Muscle layer of colon (tissue), 2 donors: Measurements from ENCODE around the gene ASB9.

Source experiments
- H3K27ac ChIP-seq: one replicate; pipeline ENCODE4 v1.7.0; 2013; ENCODE audit warnings: low read depth, mild to moderate bottlenecking, low read length, moderate library complexity
- H3K27me3 ChIP-seq, 2 donors: one replicate each; pipeline ENCODE4 v1.7.0; 2013; ENCODE audit warnings: low read length in 2 of 2, mild to moderate bottlenecking in 2 of 2; ENCODE audit not compliant: insufficient read depth in 2 of 2, control insufficient read depth in 1 of 2
- H3K36me3 ChIP-seq: one replicate; pipeline ENCODE4 v1.7.0; 2013; ENCODE audit warnings: mild to moderate bottlenecking, low read length; ENCODE audit not compliant: insufficient read depth
- H3K4me1 ChIP-seq: one replicate; pipeline ENCODE4 v1.7.0; 2013; ENCODE audit warnings: mild to moderate bottlenecking, low read length; ENCODE audit not compliant: insufficient read depth
- H3K4me3 ChIP-seq, 2 donors: one replicate each; pipeline ENCODE4 v1.7.0; 2013; ENCODE audit warnings: low read length in 2 of 2, low read depth in 1 of 2, mild to moderate bottlenecking in 1 of 2, moderate library complexity in 1 of 2
- H3K9ac ChIP-seq: one replicate; pipeline ENCODE4 v1.7.0; 2013; ENCODE audit warnings: low read length
- H3K9me3 ChIP-seq: one replicate; pipeline ENCODE4 v1.7.0; 2013; ENCODE audit warnings: mild to moderate bottlenecking, low read length
- donor health status: abdominal sarcoma.
- donor health status: Adenocarcinoma of cecum.

The ASB9 gene

GRCh38 chrX:15240414-15240813 lies 29.5 kb downstream of the ASB9 start:
- Histone ChIP-seq H3K4me1 (no peaks in the 10 kb centered on the region), H3K4me3 (no peak overlapping the region), H3K27me3 (peaks cover 0 to 11% of the 10 kb centered on the region in 2 donors), H3K9me3 (no peaks in the 10 kb centered on the region), H3K36me3 (no peaks in the 10 kb centered on the region), H3K27ac (no peak overlapping the region), H3K9ac (no peak overlapping the region)

- H3K36me3 ChIP-seq: no peaks in the 10 kb centered on the region
- no peak overlapping the region for H3K27ac ChIP-seq
- no peaks in the 10 kb centered on the region for H3K9me3 ChIP-seq
- H3K4me1 ChIP-seq: no peaks in the 10 kb centered on the region
- H3K27me3 ChIP-seq: peaks cover 5 to 11% of the 10 kb centered on the region in 2 donors
- no peak overlapping the region for H3K9ac ChIP-seq
- H3K4me3 ChIP-seq: no peak overlapping the region
These were observed 33.7 kb downstream of the ASB9 start for GRCh38 chrX:15236146-15236545.

GRCh38 chrX:15235001-15235400 lies 34.9 kb downstream of the ASB9 start:
- Histone ChIP-seq H3K27ac (no peak overlapping the region), H3K4me3 (no peak overlapping the region), H3K36me3 (no peaks in the 10 kb centered on the region), H3K9ac (no peak overlapping the region), H3K27me3 (peaks cover 5 to 11% of the 10 kb centered on the region in 2 donors), H3K9me3 (no peaks in the 10 kb centered on the region), H3K4me1 (no peaks in the 10 kb centered on the region)

GRCh38 chrX:15233416-15234015 lies 36.4 kb downstream of the ASB9 start:
- no peak overlapping the region for H3K4me3 ChIP-seq
- H3K9me3 ChIP-seq: no peaks in the 10 kb centered on the region
- no peak overlapping the region for H3K27ac ChIP-seq
- H3K36me3 ChIP-seq: no peaks in the 10 kb centered on the region
- H3K9ac ChIP-seq: no peak overlapping the region
- H3K4me1 ChIP-seq: no peaks in the 10 kb centered on the region
- H3K27me3 ChIP-seq: peaks cover 5 to 11% of the 10 kb centered on the region in 2 donors

GRCh38 chrX:15224747-15225146 lies 45.1 kb downstream of the ASB9 start:
- H3K27me3 ChIP-seq: no peaks in the 10 kb centered on the region
- H3K36me3 ChIP-seq: no peaks in the 10 kb centered on the region
- H3K9me3 ChIP-seq: no peaks in the 10 kb centered on the region
- no peak overlapping the region for H3K27ac ChIP-seq
- H3K4me3 ChIP-seq: no peak overlapping the region
- H3K4me1 ChIP-seq: no peaks in the 10 kb centered on the region
- no peak overlapping the region for H3K9ac ChIP-seq

GRCh38 chrX:15221321-15221720 lies 48.6 kb downstream of the ASB9 start:
- Histone ChIP-seq H3K36me3 (no peaks in the 10 kb centered on the region), H3K4me3 (no peak overlapping the region), H3K27me3 (no peaks in the 10 kb centered on the region), H3K9ac (no peak overlapping the region), H3K4me1 (no peaks in the 10 kb centered on the region), H3K27ac (no peak overlapping the region), H3K9me3 (no peaks in the 10 kb centered on the region)

- H3K27me3 ChIP-seq: no peaks in the 10 kb centered on the region
- H3K27ac ChIP-seq: no peak overlapping the region
- no peak overlapping the region for H3K4me3 ChIP-seq
- H3K9me3 ChIP-seq: no peaks in the 10 kb centered on the region
- no peak overlapping the region for H3K9ac ChIP-seq
- no peaks in the 10 kb centered on the region for H3K36me3 ChIP-seq
- H3K4me1 ChIP-seq: no peaks in the 10 kb centered on the region
These were observed 52.7 kb downstream of the ASB9 start for GRCh38 chrX:15217161-15217560.

- Histone ChIP-seq H3K27me3 (no peaks in the 10 kb centered on the region), H3K9me3 (no peaks in the 10 kb centered on the region), H3K36me3 (no peaks in the 10 kb centered on the region), H3K4me1 (no peaks in the 10 kb centered on the region), H3K4me3 (no peak overlapping the region), H3K9ac (no peak overlapping the region), H3K27ac (no peak overlapping the region)
These were observed 53.6 kb downstream of the ASB9 start for GRCh38 chrX:15216280-15216679.

GRCh38 chrX:15215366-15215765 lies 54.5 kb downstream of the ASB9 start:
- Histone ChIP-seq H3K4me3 (no peak overlapping the region), H3K36me3 (no peaks in the 10 kb centered on the region), H3K27me3 (no peaks in the 10 kb centered on the region), H3K4me1 (no peaks in the 10 kb centered on the region), H3K27ac (no peak overlapping the region), H3K9me3 (no peaks in the 10 kb centered on the region), H3K9ac (no peak overlapping the region)

- Histone ChIP-seq H3K4me1 (no peaks in the 10 kb centered on the region), H3K27ac (no peak overlapping the region), H3K36me3 (no peaks in the 10 kb centered on the region), H3K4me3 (no peak overlapping the region), H3K9ac (no peak overlapping the region), H3K27me3 (no peaks in the 10 kb centered on the region), H3K9me3 (no peaks in the 10 kb centered on the region)
These were observed 55.3 kb downstream of the ASB9 start for GRCh38 chrX:15214588-15214987.

- Histone ChIP-seq H3K9me3 (no peaks in the 10 kb centered on the region), H3K4me3 (no peak overlapping the region), H3K9ac (no peak overlapping the region), H3K36me3 (no peaks in the 10 kb centered on the region), H3K4me1 (no peaks in the 10 kb centered on the region), H3K27ac (no peak overlapping the region), H3K27me3 (no peaks in the 10 kb centered on the region)
These were observed 60.8 kb downstream of the ASB9 start for GRCh38 chrX:15209096-15209495.

GRCh38 chrX:15207994-15208393 lies 61.9 kb downstream of the ASB9 start:
- no peaks in the 10 kb centered on the region for H3K4me1 ChIP-seq
- no peaks in the 10 kb centered on the region for H3K27me3 ChIP-seq
- no peak overlapping the region for H3K27ac ChIP-seq
- no peak overlapping the region for H3K9ac ChIP-seq
- no peaks in the 10 kb centered on the region for H3K36me3 ChIP-seq
- no peak overlapping the region for H3K4me3 ChIP-seq
- H3K9me3 ChIP-seq: no peaks in the 10 kb centered on the region
